HG03060 (cell line): ENCODE measurements around the gene TTLL6.

Source experiments
- ATAC-seq: cut with Tn5 transposase; IDR thresholded peaks from one replicate; pipeline ENCODE4 v1.9.1; 2021; ENCODE audit warnings: low read depth, moderate number of reproducible peaks; ENCODE audit not compliant: unreplicated experiment

TTLL6 gene

GRCh38 chr17:48767263-48767774 is 49.7 kb downstream of the TTLL6 start:
- ATAC-seq = no peak

GRCh38 chr17:48761114-48761513 is 55.9 kb downstream of the TTLL6 start:
- ATAC-seq = no peak

- no peak for ATAC-seq
These were observed 56.6 kb downstream of the TTLL6 start for GRCh38 chr17:48760411-48760810.

GRCh38 chr17:48759288-48759687 is 57.7 kb downstream of the TTLL6 start:
- ATAC-seq = no peak

- ATAC-seq = no peak
These were observed 59.5 kb downstream of the TTLL6 start for GRCh38 chr17:48757524-48757961.

GRCh38 chr17:48756830-48757251 is 60.2 kb downstream of the TTLL6 start:
- ATAC-seq = no peak

- ATAC-seq = no peak
These were observed 61.7 kb downstream of the TTLL6 start for GRCh38 chr17:48755356-48755755.

GRCh38 chr17:48754500-48755261 is 62.3 kb downstream of the TTLL6 start:
- ATAC-seq = no peak

GRCh38 chr17:48753794-48754499 is 63.1 kb downstream of the TTLL6 start:
- ATAC-seq = no peak

GRCh38 chr17:48752399-48753288 is 64.4 kb downstream of the TTLL6 start:
- no peak for ATAC-seq

GRCh38 chr17:48751733-48752398 is 65.2 kb downstream of the TTLL6 start:
- no peak for ATAC-seq

- no peak for ATAC-seq
These were observed 65.9 kb downstream of the TTLL6 start for GRCh38 chr17:48751172-48751571.

GRCh38 chr17:48749621-48750553 is 67.1 kb downstream of the TTLL6 start:
- no peak for ATAC-seq

- no peak for ATAC-seq
These were observed 68.1 kb downstream of the TTLL6 start for GRCh38 chr17:48748718-48749566.

- ATAC-seq = no peak
These were observed 69.3 kb downstream of the TTLL6 start for GRCh38 chr17:48747445-48748363.

GRCh38 chr17:48746916-48747444 is 70.0 kb downstream of the TTLL6 start:
- no peak for ATAC-seq
